Calu3 (cell line): ENCODE results near the gene AGL. TPM values are rescaled to one million over a fixed set of nuclear protein-coding genes. Genes with fewer than 3 reads are reported as not detected.
"Not testable (repeated sequence)": the region's sequence is repeated elsewhere in the genome, so short reads cannot be mapped to it uniquely, and the experiment has no call there.

ENCODE experiments used
- BruUV-seq: library from RNA; stranded (reverse); fragments of 400-500 nt; replicated peaks from 2 replicates; lab custom pipeline; 2021; lab: Mats Ljungman, UMichigan
- CTCF ChIA-PET: fragments of 300-600 bp; sonication (Branson Sonifier 250); formaldehyde crosslinking; loops from one replicate; lab custom pipeline; 2022; ENCODE audit warnings: antibody characterized with exemption; lab: Charles Lee
- DNase-seq: peaks from one replicate; pipeline ENCODE4 v3.0.0; 2022
- H3K27ac Mint-ChIP-seq: one replicate; pipeline ENCODE4 v1.8.0; 2022; ENCODE audit warnings: mixed read lengths; ENCODE audit not compliant: unreplicated experiment
- H3K27me3 Mint-ChIP-seq: one replicate; pipeline ENCODE4 v1.8.0; 2022; ENCODE audit warnings: mixed read lengths; ENCODE audit not compliant: unreplicated experiment
- H3K36me3 Mint-ChIP-seq: one replicate; pipeline ENCODE4 v1.8.0; 2022; ENCODE audit warnings: mild to moderate bottlenecking, moderate library complexity, mixed read lengths; ENCODE audit not compliant: insufficient read depth, unreplicated experiment
- H3K4me1 Mint-ChIP-seq: one replicate; pipeline ENCODE4 v1.8.0; 2022; ENCODE audit warnings: mild to moderate bottlenecking, low read depth, mixed read lengths; ENCODE audit not compliant: unreplicated experiment
- H3K4me3 Mint-ChIP-seq: one replicate; pipeline ENCODE4 v1.8.0; 2022; ENCODE audit warnings: mild to moderate bottlenecking, low read depth, moderate library complexity, mixed read lengths; ENCODE audit not compliant: unreplicated experiment
- H3K9me3 Mint-ChIP-seq: one replicate; pipeline ENCODE4 v1.8.0; 2022; ENCODE audit warnings: low read depth, mixed read lengths; ENCODE audit not compliant: unreplicated experiment
- CTCF ChIP-seq: fragments of 200-600 bp; IDR thresholded peaks from one replicate; pipeline ENCODE4 v1.8.0; 2022; ENCODE audit warnings: antibody characterized with exemption; ENCODE audit not compliant: unreplicated experiment
- intact Hi-C: fragments of 100-400 bp; cut with micrococcal nuclease; formaldehyde crosslinking; loops from one replicate; pipeline ENCODE4 v1.10.0; 2022; ENCODE audit not compliant: unreplicated experiment
- total RNA-seq: library from RNA; stranded (reverse); gene quantifications from 2 replicates; pipeline ENCODE4 v1.2.3, GENCODE V29; 2022

Gene AGL
- total RNA-seq, 1 experiment from 2014 or later, result 9.0 TPM

GRCh38 chr1:99852648-99853047 lies 2.5 kb downstream of the AGL start:
- no peak overlapping the region for H3K27ac Mint-ChIP-seq
- CTCF ChIA-PET, result interaction anchor here (0.7 kb wide), 1 partner anchor 185 kb away, joined by 3 read pairs; a partner anchor contains a TSS
- no peak overlapping the region for H3K4me3 Mint-ChIP-seq
- no TSS peak for BruUV-seq
- peaks cover 19% of the 10 kb centered on the region for H3K36me3 Mint-ChIP-seq
- no peak for DNase-seq
- no peaks in the 10 kb centered on the region for H3K27me3 Mint-ChIP-seq
- H3K4me1 Mint-ChIP-seq, result peaks cover 15% of the 10 kb centered on the region
- intact Hi-C loops, result no loop called here
- TF ChIP-seq CTCF, result no peak
- H3K9me3 Mint-ChIP-seq, result no peaks in the 10 kb centered on the region

- Mint-ChIP-seq H3K36me3 (peaks cover under 1% of the 10 kb centered on the region), H3K4me1 (peaks cover 8% of the 10 kb centered on the region), H3K4me3 (no peak overlapping the region), H3K27me3 (no peaks in the 10 kb centered on the region), H3K27ac (no peak overlapping the region), H3K9me3 (no peaks in the 10 kb centered on the region)
- TF ChIP-seq CTCF, result no peak
- BruUV-seq, result no TSS peak
- intact Hi-C loops, result no loop called here
- DNase-seq, result no peak
- CTCF ChIA-PET, result no interaction called here
Observed at GRCh38 chr1:99855914-99856450, 5.8 kb downstream of the AGL start.

- DNase-seq, H3K36me3 Mint-ChIP-seq, CTCF ChIA-PET, H3K4me3 Mint-ChIP-seq, H3K4me1 Mint-ChIP-seq, BruUV-seq, H3K9me3 Mint-ChIP-seq, H3K27ac Mint-ChIP-seq, H3K27me3 Mint-ChIP-seq, intact Hi-C loops: not testable (repeated sequence)
Observed at GRCh38 chr1:99857041-99857440, 6.9 kb downstream of the AGL start.

GRCh38 chr1:99858286-99858685 lies 8.1 kb downstream of the AGL start:
- Mint-ChIP-seq H3K27ac (no peak overlapping the region), H3K4me1 (no peaks in the 10 kb centered on the region), H3K36me3 (peaks cover 5% of the 10 kb centered on the region), H3K4me3 (no peak overlapping the region), H3K27me3 (no peaks in the 10 kb centered on the region), H3K9me3 (no peaks in the 10 kb centered on the region)
- CTCF ChIA-PET, result no interaction called here
- DNase-seq, result no peak
- no TSS peak for BruUV-seq
- no peak for TF ChIP-seq CTCF
- intact Hi-C loops, result no loop called here

- intact Hi-C loops, result no loop called here
- no peaks in the 10 kb centered on the region for H3K27me3 Mint-ChIP-seq
- no peaks in the 10 kb centered on the region for H3K4me1 Mint-ChIP-seq
- no peak overlapping the region for H3K27ac Mint-ChIP-seq
- no peak overlapping the region for H3K4me3 Mint-ChIP-seq
- no peaks in the 10 kb centered on the region for H3K9me3 Mint-ChIP-seq
- H3K36me3 Mint-ChIP-seq, result peaks cover 5% of the 10 kb centered on the region
- CTCF ChIA-PET, result no interaction called here
- BruUV-seq, result no TSS peak
- TF ChIP-seq CTCF, result no peak
- DNase-seq, result no peak
Observed at GRCh38 chr1:99858881-99859280, 8.7 kb downstream of the AGL start.
